HepG2 (cell line): Measurements from ENCODE around the gene TSC22D3. TPM values are rescaled to one million over a fixed set of nuclear protein-coding genes. Genes with fewer than 3 reads are reported as not detected.

ENCODE experiments used
- EP300 ChIP-seq, 3 experiments: sonication (generic) in 1 of 3; formaldehyde crosslinking in 1 of 3; IDR thresholded peaks; 2 replicates each; pipeline versions ENCODE4 v1.5.1 to v1.6.1; 2011 to 2020; ENCODE audit warnings: low read depth in 2 of 3, low read length in 2 of 3, borderline replicate concordance in 1 of 3, improper control_type of control experiment in 1 of 3, mild to moderate bottlenecking in 1 of 3, missing genetic modification reagents in 1 of 3, moderate library complexity in 1 of 3
- FOXA3 ChIP-seq: IDR thresholded peaks from 2 replicates; pipeline ENCODE4 v1.6.1; 2016; ENCODE audit warnings: missing genetic modification reagents, missing compliant biosample characterization
- FOXK2 ChIP-seq: fragments of 450-650 bp; IDR thresholded peaks from 2 replicates; pipeline ENCODE4 v1.6.1; 2016
- GATAD2A ChIP-seq: IDR thresholded peaks from 2 replicates; pipeline ENCODE4 v1.6.1; 2016
- GMEB2 ChIP-seq: IDR thresholded peaks from 2 replicates; pipeline ENCODE4 v1.6.1; 2016; ENCODE audit warnings: missing biosample characterization, missing genetic modification reagents, low read depth
- HHEX ChIP-seq: IDR thresholded peaks from 2 replicates; pipeline ENCODE4 v1.6.1; 2016; ENCODE audit warnings: control low read depth
- MIER2 ChIP-seq: IDR thresholded peaks from 2 replicates; pipeline ENCODE4 v1.6.1; 2016; ENCODE audit warnings: missing biosample characterization, missing genetic modification reagents
- ONECUT2 ChIP-seq: sonication (generic); formaldehyde crosslinking; IDR thresholded peaks from 2 replicates; pipeline ENCODE4 v1.4.0; 2020; ENCODE audit warnings: missing genetic modification reagents
- RARA ChIP-seq: IDR thresholded peaks from 2 replicates; pipeline ENCODE4 v1.6.1; 2016; ENCODE audit warnings: missing genetic modification reagents, missing compliant biosample characterization
- RFXAP ChIP-seq: sonication (generic); formaldehyde crosslinking; IDR thresholded peaks from 2 replicates; pipeline ENCODE4 v1.4.0; 2020; ENCODE audit warnings: missing genetic modification reagents, borderline replicate concordance
- SOX5 ChIP-seq: IDR thresholded peaks from 2 replicates; pipeline ENCODE4 v1.6.1; 2016; ENCODE audit warnings: borderline replicate concordance
- ZBTB21 ChIP-seq: sonication (generic); formaldehyde crosslinking; IDR thresholded peaks from 2 replicates; pipeline ENCODE4 v1.4.0; 2020; ENCODE audit warnings: missing genetic modification reagents
- ZBTB7B ChIP-seq: sonication (generic); formaldehyde crosslinking; IDR thresholded peaks from 2 replicates; pipeline ENCODE4 v1.4.0; 2020; ENCODE audit warnings: missing genetic modification reagents
- ZFYVE20 ChIP-seq: sonication (generic); formaldehyde crosslinking; IDR thresholded peaks from 2 replicates; pipeline ENCODE4 v1.8.0; 2023; ENCODE audit warnings: low read depth, mild to moderate bottlenecking, moderate library complexity, missing genetic modification reagents, borderline replicate concordance
- ZIK1 ChIP-seq: sonication (generic); formaldehyde crosslinking; IDR thresholded peaks from 2 replicates; pipeline ENCODE4 v1.5.0; 2020; ENCODE audit warnings: mild to moderate bottlenecking, low read depth, missing genetic modification reagents, borderline replicate concordance
- ZMYM4 ChIP-seq: sonication (generic); formaldehyde crosslinking; IDR thresholded peaks from 2 replicates; pipeline ENCODE4 v1.8.1; 2023; ENCODE audit warnings: mild to moderate bottlenecking, missing genetic modification reagents
- ZNF598 ChIP-seq: sonication (generic); formaldehyde crosslinking; IDR thresholded peaks from 2 replicates; pipeline ENCODE4 v1.5.1; 2020; ENCODE audit warnings: mild to moderate bottlenecking, missing genetic modification reagents, borderline replicate concordance
- ZNF644 ChIP-seq: IDR thresholded peaks from 2 replicates; pipeline ENCODE4 v1.6.1; 2016; ENCODE audit warnings: low read depth
- polyA plus RNA-seq, 8 experiments: library from polyadenylated mRNA; depleted of rRNA in 3 of 8; stranded (reverse) in 7 of 8; unstranded in 1 of 8; fragments of >200 nt; fragmentation: Illumina TruSeq in 4 of 8; extraction: Trizol in 4 of 8; gene quantifications; 2 replicates each; pipeline versions ENCODE4 v1.2.1 to v1.2.3, GENCODE V29; 2011 to 2016; ENCODE audit warnings: low read depth in 4 of 8, missing spikeins in 1 of 8, mixed read lengths in 1 of 8; ENCODE audit not compliant: insufficient read depth in 1 of 8
- total RNA-seq, 5 experiments: library from RNA; depleted of rRNA; stranded (reverse); fragments of >200 nt; fragmentation: Illumina TruSeq; extraction: Trizol; gene quantifications; 2 replicates each; pipeline ENCODE4 v1.2.3, GENCODE V29; 2016; ENCODE audit warnings: low read depth in 1 of 5
- TF ChIP-seq, protein P1 (sequence below): sonication (generic); formaldehyde crosslinking; IDR thresholded peaks from 2 replicates; pipeline ENCODE4 v1.4.0; 2020; ENCODE audit warnings: missing genetic modification reagents
- TF ChIP-seq, protein P2 (sequence below): sonication (generic); formaldehyde crosslinking; IDR thresholded peaks from 2 replicates; pipeline ENCODE4 v1.8.1; 2022; ENCODE audit warnings: low read depth, mild to moderate bottlenecking, missing genetic modification reagents

The TSC22D3 gene
- total and polyA plus RNA-seq, 2 of the 13 experiments (the other 11 are each of a cell fraction or from before 2014, with no cell fraction given), result 0.82 to 1.5 TPM

DNA sequence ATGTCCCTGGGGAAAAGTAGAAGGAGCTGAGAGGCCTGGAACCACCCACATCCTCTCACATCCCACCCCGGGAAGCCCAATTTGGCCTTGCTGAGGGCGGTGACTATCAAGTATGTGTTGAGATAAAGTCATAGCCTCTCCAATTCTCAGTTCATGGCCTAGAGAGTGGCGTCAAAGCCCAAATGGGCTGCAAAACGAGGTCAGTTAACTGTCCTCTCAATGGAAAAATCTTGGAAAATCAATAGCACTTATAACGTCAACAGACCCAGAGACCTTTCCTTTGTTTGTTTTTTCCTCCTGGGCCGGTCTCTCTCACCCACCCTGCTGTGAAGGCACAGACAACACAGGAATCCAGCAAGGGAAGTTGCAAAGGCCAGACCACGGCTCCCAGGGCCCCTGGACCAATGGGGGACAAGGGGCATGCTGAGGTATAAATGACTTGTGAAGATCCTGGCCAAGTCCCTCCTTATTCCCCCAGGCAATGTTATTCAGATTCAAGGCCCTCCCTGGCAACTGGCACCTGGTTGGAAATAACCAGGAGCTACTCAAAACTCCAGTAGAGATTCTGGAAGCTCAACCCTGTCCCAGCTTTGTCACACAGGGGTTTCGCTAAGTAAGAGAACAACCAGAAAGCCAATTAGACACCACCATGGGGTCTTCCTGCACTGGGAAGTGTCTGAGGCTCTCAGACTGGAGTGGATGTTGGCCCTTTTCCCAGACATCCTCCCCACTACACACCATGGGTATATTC, 38.6 kb downstream of the TSC22D3 start (continued):
- TF ChIP-seq, protein P1, sequence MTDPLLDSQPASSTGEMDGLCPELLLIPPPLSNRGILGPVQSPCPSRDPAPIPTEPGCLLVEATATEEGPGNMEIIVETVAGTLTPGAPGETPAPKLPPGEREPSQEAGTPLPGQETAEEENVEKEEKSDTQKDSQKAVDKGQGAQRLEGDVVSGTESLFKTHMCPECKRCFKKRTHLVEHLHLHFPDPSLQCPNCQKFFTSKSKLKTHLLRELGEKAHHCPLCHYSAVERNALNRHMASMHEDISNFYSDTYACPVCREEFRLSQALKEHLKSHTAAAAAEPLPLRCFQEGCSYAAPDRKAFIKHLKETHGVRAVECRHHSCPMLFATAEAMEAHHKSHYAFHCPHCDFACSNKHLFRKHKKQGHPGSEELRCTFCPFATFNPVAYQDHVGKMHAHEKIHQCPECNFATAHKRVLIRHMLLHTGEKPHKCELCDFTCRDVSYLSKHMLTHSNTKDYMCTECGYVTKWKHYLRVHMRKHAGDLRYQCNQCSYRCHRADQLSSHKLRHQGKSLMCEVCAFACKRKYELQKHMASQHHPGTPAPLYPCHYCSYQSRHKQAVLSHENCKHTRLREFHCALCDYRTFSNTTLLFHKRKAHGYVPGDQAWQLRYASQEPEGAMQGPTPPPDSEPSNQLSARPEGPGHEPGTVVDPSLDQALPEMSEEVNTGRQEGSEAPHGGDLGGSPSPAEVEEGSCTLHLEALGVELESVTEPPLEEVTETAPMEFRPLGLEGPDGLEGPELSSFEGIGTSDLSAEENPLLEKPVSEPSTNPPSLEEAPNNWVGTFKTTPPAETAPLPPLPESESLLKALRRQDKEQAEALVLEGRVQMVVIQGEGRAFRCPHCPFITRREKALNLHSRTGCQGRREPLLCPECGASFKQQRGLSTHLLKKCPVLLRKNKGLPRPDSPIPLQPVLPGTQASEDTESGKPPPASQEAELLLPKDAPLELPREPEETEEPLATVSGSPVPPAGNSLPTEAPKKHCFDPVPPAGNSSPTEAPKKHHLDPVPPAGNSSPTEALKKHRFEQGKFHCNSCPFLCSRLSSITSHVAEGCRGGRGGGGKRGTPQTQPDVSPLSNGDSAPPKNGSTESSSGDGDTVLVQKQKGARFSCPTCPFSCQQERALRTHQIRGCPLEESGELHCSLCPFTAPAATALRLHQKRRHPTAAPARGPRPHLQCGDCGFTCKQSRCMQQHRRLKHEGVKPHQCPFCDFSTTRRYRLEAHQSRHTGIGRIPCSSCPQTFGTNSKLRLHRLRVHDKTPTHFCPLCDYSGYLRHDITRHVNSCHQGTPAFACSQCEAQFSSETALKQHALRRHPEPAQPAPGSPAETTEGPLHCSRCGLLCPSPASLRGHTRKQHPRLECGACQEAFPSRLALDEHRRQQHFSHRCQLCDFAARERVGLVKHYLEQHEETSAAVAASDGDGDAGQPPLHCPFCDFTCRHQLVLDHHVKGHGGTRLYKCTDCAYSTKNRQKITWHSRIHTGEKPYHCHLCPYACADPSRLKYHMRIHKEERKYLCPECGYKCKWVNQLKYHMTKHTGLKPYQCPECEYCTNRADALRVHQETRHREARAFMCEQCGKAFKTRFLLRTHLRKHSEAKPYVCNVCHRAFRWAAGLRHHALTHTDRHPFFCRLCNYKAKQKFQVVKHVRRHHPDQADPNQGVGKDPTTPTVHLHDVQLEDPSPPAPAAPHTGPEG (CRISPR knock-in tag), result no peak
- TF ChIP-seq FOXA3 (CRISPR knock-in tag) (peak; percentile 45; the same call in 1 of the 2 replicates), SOX5 (CRISPR knock-in tag) (peak; percentile 15; the same call in 1 of the 2 replicates), MIER2 (CRISPR knock-in tag) (no peak), ZNF598 (CRISPR knock-in tag) (no peak), GMEB2 (CRISPR knock-in tag) (no peak), ZFYVE20 (CRISPR knock-in tag) (no peak), RARA (CRISPR knock-in tag) (peak; percentile 32; the same call in 1 of the 2 replicates), FOXK2 (no peak), ZMYM4 (0 out of 2 replicates have a peak, but pooled peaks have one; percentile 47), ZBTB7B (CRISPR knock-in tag) (no peak), ZBTB21 (peak; percentile 76; the same call in 1 of the 2 replicates), RFXAP (CRISPR knock-in tag) (no peak), HHEX (CRISPR knock-in tag) (no peak), EP300 (IDR thresholded peaks at IDR 0.05; ENCODE audit: low read depth in 2 of 2, low read length in 2 of 2) (no peak), EP300 (CRISPR knock-in tag; IDR thresholded peaks at IDR 0.05; ENCODE audit: borderline replicate concordance) (no peak), ZIK1 (CRISPR knock-in tag) (no peak), GATAD2A (CRISPR knock-in tag) (0 out of 2 replicates have a peak, but pooled peaks have one; percentile 32), ZNF644 (CRISPR knock-in tag) (0 out of 2 replicates have a peak, but pooled peaks have one; percentile 10), ONECUT2 (peak; percentile 51; the same call in 1 of the 2 replicates)
- TF ChIP-seq, protein P2, sequence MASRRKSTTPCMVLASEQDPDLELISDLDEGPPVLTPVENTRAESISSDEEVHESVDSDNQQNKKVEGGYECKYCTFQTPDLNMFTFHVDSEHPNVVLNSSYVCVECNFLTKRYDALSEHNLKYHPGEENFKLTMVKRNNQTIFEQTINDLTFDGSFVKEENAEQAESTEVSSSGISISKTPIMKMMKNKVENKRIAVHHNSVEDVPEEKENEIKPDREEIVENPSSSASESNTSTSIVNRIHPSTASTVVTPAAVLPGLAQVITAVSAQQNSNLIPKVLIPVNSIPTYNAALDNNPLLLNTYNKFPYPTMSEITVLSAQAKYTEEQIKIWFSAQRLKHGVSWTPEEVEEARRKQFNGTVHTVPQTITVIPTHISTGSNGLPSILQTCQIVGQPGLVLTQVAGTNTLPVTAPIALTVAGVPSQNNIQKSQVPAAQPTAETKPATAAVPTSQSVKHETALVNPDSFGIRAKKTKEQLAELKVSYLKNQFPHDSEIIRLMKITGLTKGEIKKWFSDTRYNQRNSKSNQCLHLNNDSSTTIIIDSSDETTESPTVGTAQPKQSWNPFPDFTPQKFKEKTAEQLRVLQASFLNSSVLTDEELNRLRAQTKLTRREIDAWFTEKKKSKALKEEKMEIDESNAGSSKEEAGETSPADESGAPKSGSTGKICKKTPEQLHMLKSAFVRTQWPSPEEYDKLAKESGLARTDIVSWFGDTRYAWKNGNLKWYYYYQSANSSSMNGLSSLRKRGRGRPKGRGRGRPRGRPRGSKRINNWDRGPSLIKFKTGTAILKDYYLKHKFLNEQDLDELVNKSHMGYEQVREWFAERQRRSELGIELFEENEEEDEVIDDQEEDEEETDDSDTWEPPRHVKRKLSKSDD (CRISPR knock-in tag), result no peak
